Hepatocyte (in vitro differentiated cells): ENCODE data around the gene PLD3. TPM values are rescaled to one million over a fixed set of nuclear protein-coding genes. Genes with fewer than 3 reads are reported as not detected.
A peak's percentile ranks its signal among the peaks of the same experiment; 100 is the strongest.

Experiments
- DNase-seq: peaks from one replicate; pipeline ENCODE4 v3.0.0-alpha.2; 2016; ENCODE audit warnings: low spot score
- H2AFZ ChIP-seq: fragments of 200-600 bp; sonication (generic); 2 replicates; pipeline ENCODE4 v1.6.0; 2016; ENCODE audit warnings: antibody characterized with exemption, mild to moderate bottlenecking
- H3K27ac ChIP-seq: fragments of 200-600 bp; sonication (generic); 2 replicates; pipeline ENCODE4 v1.5.1; 2016; ENCODE audit warnings: mild to moderate bottlenecking
- H3K27me3 ChIP-seq: fragments of 200-600 bp; sonication (generic); 2 replicates; pipeline ENCODE4 v1.6.1; 2016
- H3K36me3 ChIP-seq: fragments of 200-600 bp; sonication (generic); replicated peaks from 2 replicates; pipeline ENCODE4 v1.5.1; 2016; ENCODE audit warnings: low read depth; ENCODE audit not compliant: insufficient read depth
- H3K4me1 ChIP-seq: fragments of 200-600 bp; sonication (generic); 2 replicates; pipeline ENCODE4 v1.5.1; 2016; ENCODE audit warnings: mild to moderate bottlenecking, moderate library complexity; ENCODE audit not compliant: insufficient read depth
- H3K4me2 ChIP-seq: fragments of 200-600 bp; sonication (generic); 2 replicates; pipeline ENCODE4 v1.6.0; 2016
- H3K4me3 ChIP-seq: fragments of 200-600 bp; sonication (generic); 2 replicates; pipeline ENCODE4 v1.5.1; 2016; ENCODE audit warnings: mild to moderate bottlenecking
- H3K79me2 ChIP-seq: fragments of 200-600 bp; sonication (generic); 2 replicates; pipeline ENCODE4 v1.6.0; 2017; ENCODE audit warnings: mild to moderate bottlenecking
- H3K9me2 ChIP-seq: fragments of 200-600 bp; sonication (generic); replicated peaks from 2 replicates; pipeline ENCODE4 v1.6.0; 2017; ENCODE audit warnings: mild to moderate bottlenecking; ENCODE audit not compliant: insufficient read depth
- H3K9me3 ChIP-seq: fragments of 200-600 bp; sonication (generic); 2 replicates; pipeline ENCODE4 v1.5.1; 2016; ENCODE audit warnings: low read depth, mild to moderate bottlenecking
- H4K20me1 ChIP-seq: fragments of 200-600 bp; sonication (generic); 2 replicates; pipeline ENCODE4 v1.6.0; 2016; ENCODE audit warnings: mild to moderate bottlenecking; ENCODE audit not compliant: insufficient read depth, poor library complexity, severe bottlenecking
- CTCF ChIP-seq: fragments of 200-600 bp; sonication (generic); IDR thresholded peaks from 2 replicates; pipeline ENCODE4 v1.5.1; 2016; ENCODE audit warnings: antibody characterized with exemption, mild to moderate bottlenecking; ENCODE audit not compliant: poor library complexity
- EZH2 ChIP-seq: fragments of 200-600 bp; sonication (generic); IDR thresholded peaks from 2 replicates; pipeline ENCODE4 v1.6.1; 2016; ENCODE audit warnings: antibody characterized with exemption, mild to moderate bottlenecking, borderline replicate concordance
- EZH2phosphoT487 ChIP-seq: fragments of 200-600 bp; sonication (generic); IDR thresholded peaks from one replicate; pipeline ENCODE4 v1.6.1; 2018; ENCODE audit warnings: antibody characterized with exemption, mild to moderate bottlenecking, low read depth, moderate library complexity; ENCODE audit not compliant: unreplicated experiment, severe bottlenecking
- WGBS: methylation state at CpG from one replicate; pipeline ENCODE4 v1.1.6; 2016; ENCODE audit warnings: low lambda C conversion rate; ENCODE audit errors: missing lambda C conversion rate; 5-methylcytosine and 5-hydroxymethylcytosine counted together
- polyA plus RNA-seq: library from polyadenylated mRNA; unstranded; fragments of >200 nt; fragmentation: Nextera tagmentation; extraction: Ambion mirVana; gene quantifications from 2 replicates; pipeline ENCODE4 v1.2.1, GENCODE V29; 2016
- total RNA-seq: library from RNA; depleted of rRNA; stranded (reverse); fragments of >200 nt; gene quantifications from 2 replicates; pipeline ENCODE4 v1.2.3, GENCODE V29; 2014

PLD3 gene
- total and polyA plus RNA-seq, 2 experiments from 2014 or later: 805 to 1,297 TPM

- H3K27me3 ChIP-seq: no peaks in the 10 kb centered on the region
- DNase-seq: no peak
- no peaks in the 10 kb centered on the region for H4K20me1 ChIP-seq
- TF ChIP-seq EZH2phosphoT487: no peak
- TF ChIP-seq CTCF: no peak
- TF ChIP-seq EZH2: no peak
- peaks cover 7% of the 10 kb centered on the region for H3K4me1 ChIP-seq
- H3K4me2 ChIP-seq: no peak overlapping the region
- peaks cover 48% of the 10 kb centered on the region for H3K79me2 ChIP-seq
- H3K9me2 ChIP-seq: no peaks in the 10 kb centered on the region
- H3K4me3 ChIP-seq: no peak overlapping the region
- no peaks in the 10 kb centered on the region for H3K9me3 ChIP-seq
- H3K27ac ChIP-seq: no peak overlapping the region
- no peak overlapping the region for H2AFZ ChIP-seq
- 96% methylated on average over 11 of the region's 11 CpGs for WGBS
- no peaks in the 10 kb centered on the region for H3K36me3 ChIP-seq
Measured at GRCh38 chr19:40342644-40343311, 5.7 kb upstream of the PLD3 start.

GRCh38 chr19:40344422-40344821 lies 4.1 kb upstream of the PLD3 start:
- WGBS: 92% methylated on average over 7 of the region's 7 CpGs
- peaks cover 52% of the 10 kb centered on the region for H3K79me2 ChIP-seq

GRCh38 chr19:40348961-40349507 lies 539 bp downstream of the PLD3 start:
- H3K36me3 ChIP-seq: no peaks in the 10 kb centered on the region
- peak overlapping the region; percentile 79 for H2AFZ ChIP-seq
- no peaks in the 10 kb centered on the region for H4K20me1 ChIP-seq
- peak overlapping the region; percentile 54 for H3K27ac ChIP-seq
- H3K79me2 ChIP-seq: peaks cover 47% of the 10 kb centered on the region
- peaks cover 12% of the 10 kb centered on the region for H3K4me1 ChIP-seq
- H3K4me2 ChIP-seq: peak overlapping the region; percentile 77
- peak; percentile 38 for DNase-seq
- peak overlapping the region; percentile 50 for H3K4me3 ChIP-seq
- H3K9me3 ChIP-seq: no peaks in the 10 kb centered on the region
- 17% methylated on average over 17 of the region's 17 CpGs for WGBS
- TF ChIP-seq CTCF (no peak), EZH2 (no peak), EZH2phosphoT487 (no peak)
- H3K9me2 ChIP-seq: no peaks in the 10 kb centered on the region
- no peaks in the 10 kb centered on the region for H3K27me3 ChIP-seq

More at GRCh38 chr19:40344422-40344821, 4.1 kb upstream of the PLD3 start:
- H3K9me3 ChIP-seq: no peaks in the 10 kb centered on the region
- no peaks in the 10 kb centered on the region for H3K36me3 ChIP-seq
- H3K9me2 ChIP-seq: no peaks in the 10 kb centered on the region
- H4K20me1 ChIP-seq: no peaks in the 10 kb centered on the region
- no peak for DNase-seq
- no peak overlapping the region for H3K27ac ChIP-seq
- no peak overlapping the region for H3K4me2 ChIP-seq
- no peak overlapping the region for H2AFZ ChIP-seq
- TF ChIP-seq CTCF (no peak), EZH2 (no peak), EZH2phosphoT487 (no peak)
- no peak overlapping the region for H3K4me3 ChIP-seq
- no peaks in the 10 kb centered on the region for H3K27me3 ChIP-seq
- peaks cover 10% of the 10 kb centered on the region for H3K4me1 ChIP-seq
